ENCODE results near the gene PHRF1. TPM values are rescaled to one million over a fixed set of nuclear protein-coding genes. Genes with fewer than 3 reads are reported as not detected.
A peak's percentile ranks its signal among the peaks of the same experiment; 100 is the strongest.

Gene PHRF1
- total RNA-seq, result 10 to 100 TPM; 20.8 to 55.2 TPM

- intact Hi-C loops (cut with DNase I), result no loop called here
- peak; percentile 94 for DNase-seq (ENCODE audit: low spot score)
- H3K9me3 ChIP-seq, result no peaks in the 10 kb centered on the region
- 2% methylated on average over 44 of the region's 99 CpGs for WGBS
- H3K27me3 ChIP-seq (replicated peaks; ENCODE audit: insufficient read depth), result no peaks in the 10 kb centered on the region
- TF ChIP-seq CTCF (IDR thresholded peaks at IDR 0.05) (peak in 2 of 4 experiments; percentile 13 to 44), POLR2A (IDR thresholded peaks at IDR 0.05) (peak; percentile 71), POLR2AphosphoS5 (IDR thresholded peaks at IDR 0.05) (peak; percentile 86)
- H3K36me3 ChIP-seq, result no peaks in the 10 kb centered on the region
- H3K27ac ChIP-seq, result peak within 1 kb of the TSS; percentile 86 to 91
- peak within 1 kb of the TSS; percentile 67 for H3K4me3 ChIP-seq
- H3K4me1 ChIP-seq (replicated peaks), result peaks cover 18% of the 10 kb centered on the region
These were observed at the start of gene PHRF1 for GRCh38 chr11:575996-576768. Gene PHRF1, plus strand, starts transcription at chr11:576470. Its CDS starts 5,043 bp downstream, at chr11:581513.

GRCh38 chr11:528166-528814 is 48.0 kb upstream of the PHRF1 start:
- no peaks in the 10 kb centered on the region for H3K27me3 ChIP-seq (replicated peaks; ENCODE audit: insufficient read depth)
- no peak overlapping the region for H3K4me3 ChIP-seq
- DNase-seq (ENCODE audit: low spot score), result no peak
- H3K4me1 ChIP-seq (replicated peaks), result no peaks in the 10 kb centered on the region
- H3K27ac ChIP-seq, result no peak overlapping the region
- 73% methylated on average over 21 of the region's 30 CpGs for WGBS
- no peaks in the 10 kb centered on the region for H3K9me3 ChIP-seq
- intact Hi-C loops (cut with DNase I), result no loop called here
- peaks cover 4 to 15% of the 10 kb centered on the region in 2 donors for H3K36me3 ChIP-seq
- no peak for TF ChIP-seq CTCF (IDR thresholded peaks at IDR 0.05)

- TF ChIP-seq POLR2A (IDR thresholded peaks at IDR 0.05) (no peak), POLR2AphosphoS5 (IDR thresholded peaks at IDR 0.05) (no peak), CTCF (IDR thresholded peaks at IDR 0.05) (no peak)
- Histone ChIP-seq H3K36me3 (peaks cover 4 to 18% of the 10 kb centered on the region in 2 donors), H3K4me1 (replicated peaks) (peaks cover 6% of the 10 kb centered on the region), H3K9me3 (no peaks in the 10 kb centered on the region), H3K4me3 (no peak overlapping the region), H3K27ac (no peak overlapping the region), H3K27me3 (replicated peaks; ENCODE audit: insufficient read depth) (no peaks in the 10 kb centered on the region)
- intact Hi-C loops (cut with DNase I), result no loop called here
- no peak for DNase-seq (ENCODE audit: low spot score)
- 74% methylated on average over 26 of the region's 29 CpGs for WGBS
These were observed 47.2 kb upstream of the PHRF1 start for GRCh38 chr11:528815-529727.

- TF ChIP-seq POLR2A (IDR thresholded peaks at IDR 0.05), result no peak
- no peak for TF ChIP-seq POLR2AphosphoS5 (IDR thresholded peaks at IDR 0.05)
- TF ChIP-seq CTCF (IDR thresholded peaks at IDR 0.05), result no peak
- no peak for DNase-seq (ENCODE audit: low spot score)
- no peaks in the 10 kb centered on the region for H3K27me3 ChIP-seq (replicated peaks; ENCODE audit: insufficient read depth)
- H3K36me3 ChIP-seq, result peaks cover 4 to 18% of the 10 kb centered on the region in 2 donors
- H3K4me1 ChIP-seq (replicated peaks), result peaks cover 9% of the 10 kb centered on the region
- no peak overlapping the region for H3K27ac ChIP-seq
- H3K9me3 ChIP-seq, result no peaks in the 10 kb centered on the region
- intact Hi-C loops (cut with DNase I), result no loop called here
- H3K4me3 ChIP-seq, result no peak overlapping the region
- WGBS, result 70% methylated on average over 13 of the region's 18 CpGs
These were observed 46.4 kb upstream of the PHRF1 start for GRCh38 chr11:529728-530411.

Data from prostate gland (tissue), 2 donors.